ENCODE measurements around the gene MAD2L2. TPM values are rescaled to one million over a fixed set of nuclear protein-coding genes. Genes with fewer than 3 reads are reported as not detected.

The MAD2L2 gene
- total RNA-seq, 2 donors from 2014 or later, result 26.9 to 27.3 TPM

DNA sequence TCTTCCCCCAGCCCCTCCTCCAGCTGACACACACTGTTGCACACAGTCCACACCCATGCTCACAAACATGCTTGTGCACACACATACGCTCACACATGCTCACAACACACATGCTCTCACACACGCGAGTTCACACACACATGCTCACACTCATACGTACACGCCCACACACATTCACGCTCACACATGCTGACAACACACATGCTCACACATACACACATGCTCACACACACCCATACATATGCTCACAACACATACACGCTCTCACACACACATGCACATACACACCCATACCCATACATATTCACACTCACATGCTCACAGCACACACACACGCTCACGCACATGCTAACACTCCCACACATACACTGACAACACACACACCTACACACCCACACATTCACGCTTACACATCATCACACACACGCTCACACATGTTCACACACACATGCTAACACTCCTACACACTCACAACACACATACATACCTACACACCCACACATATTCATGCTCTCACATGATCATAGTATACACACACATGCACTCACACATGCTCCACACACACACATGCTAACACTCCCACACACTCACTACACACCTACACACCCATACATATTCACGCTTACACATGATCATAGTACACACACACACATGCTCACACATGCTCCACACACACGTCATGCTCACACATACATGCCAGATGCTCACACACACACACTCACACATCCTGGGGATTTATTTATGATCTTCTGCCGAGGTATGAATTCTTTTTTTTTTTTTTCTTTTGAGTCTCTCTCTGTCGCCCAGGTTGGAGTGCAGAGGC is 21.2 kb upstream of the MAD2L2 start:
- no peaks in the 10 kb centered on the region for H3K27me3 ChIP-seq (replicated peaks; ENCODE audit: insufficient read depth)
- H3K9me3 ChIP-seq, result no peaks in the 10 kb centered on the region
- H3K36me3 ChIP-seq, result no peaks in the 10 kb centered on the region
- H3K4me3 ChIP-seq, result no peak overlapping the region
- no peak overlapping the region for H3K27ac ChIP-seq
- ATAC-seq (ENCODE audit: insufficient number of reproducible peaks, low FRiP score, low read depth), result no peak
- peaks cover 5 to 13% of the 10 kb centered on the region in 2 donors for H3K4me1 ChIP-seq (ENCODE audit: control insufficient read depth in 1 of 2, low read depth in 2 of 2)
- TF ChIP-seq, protein P1, sequence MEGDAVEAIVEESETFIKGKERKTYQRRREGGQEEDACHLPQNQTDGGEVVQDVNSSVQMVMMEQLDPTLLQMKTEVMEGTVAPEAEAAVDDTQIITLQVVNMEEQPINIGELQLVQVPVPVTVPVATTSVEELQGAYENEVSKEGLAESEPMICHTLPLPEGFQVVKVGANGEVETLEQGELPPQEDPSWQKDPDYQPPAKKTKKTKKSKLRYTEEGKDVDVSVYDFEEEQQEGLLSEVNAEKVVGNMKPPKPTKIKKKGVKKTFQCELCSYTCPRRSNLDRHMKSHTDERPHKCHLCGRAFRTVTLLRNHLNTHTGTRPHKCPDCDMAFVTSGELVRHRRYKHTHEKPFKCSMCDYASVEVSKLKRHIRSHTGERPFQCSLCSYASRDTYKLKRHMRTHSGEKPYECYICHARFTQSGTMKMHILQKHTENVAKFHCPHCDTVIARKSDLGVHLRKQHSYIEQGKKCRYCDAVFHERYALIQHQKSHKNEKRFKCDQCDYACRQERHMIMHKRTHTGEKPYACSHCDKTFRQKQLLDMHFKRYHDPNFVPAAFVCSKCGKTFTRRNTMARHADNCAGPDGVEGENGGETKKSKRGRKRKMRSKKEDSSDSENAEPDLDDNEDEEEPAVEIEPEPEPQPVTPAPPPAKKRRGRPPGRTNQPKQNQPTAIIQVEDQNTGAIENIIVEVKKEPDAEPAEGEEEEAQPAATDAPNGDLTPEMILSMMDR (IDR thresholded peaks at IDR 0.05), result no peak
- no peak for DNase-seq (ENCODE audit: low spot score)

GRCh38 chr1:11701551-11701961 is 20.6 kb upstream of the MAD2L2 start:
- DNase-seq (ENCODE audit: low spot score), result no peak
- no peak for ATAC-seq (ENCODE audit: insufficient number of reproducible peaks, low FRiP score, low read depth)
- no peaks in the 10 kb centered on the region for H3K27me3 ChIP-seq (replicated peaks; ENCODE audit: insufficient read depth)
- no peaks in the 10 kb centered on the region for H3K9me3 ChIP-seq
- H3K27ac ChIP-seq, result no peak overlapping the region
- peaks cover 5 to 13% of the 10 kb centered on the region in 2 donors for H3K4me1 ChIP-seq (ENCODE audit: control insufficient read depth in 1 of 2, low read depth in 2 of 2)
- H3K4me3 ChIP-seq, result peak overlapping the region; percentile 31
- no peaks in the 10 kb centered on the region for H3K36me3 ChIP-seq
- TF ChIP-seq, protein P1 (IDR thresholded peaks at IDR 0.05), result no peak

- Histone ChIP-seq H3K4me3 (peak overlapping the region; percentile 31), H3K27ac (no peak overlapping the region), H3K9me3 (no peaks in the 10 kb centered on the region), H3K27me3 (replicated peaks; ENCODE audit: insufficient read depth) (no peaks in the 10 kb centered on the region), H3K4me1 (ENCODE audit: control insufficient read depth in 1 of 2, low read depth in 2 of 2) (peaks cover 5 to 13% of the 10 kb centered on the region in 2 donors), H3K36me3 (no peaks in the 10 kb centered on the region)
- ATAC-seq (ENCODE audit: insufficient number of reproducible peaks, low FRiP score, low read depth), result no peak
- DNase-seq (ENCODE audit: low spot score), result no peak
- TF ChIP-seq, protein P1 (IDR thresholded peaks at IDR 0.05), result no peak
Observed at GRCh38 chr1:11700601-11701467, 19.9 kb upstream of the MAD2L2 start.

GRCh38 chr1:11697893-11698210 is 16.9 kb upstream of the MAD2L2 start:
- Histone ChIP-seq H3K27me3 (replicated peaks; ENCODE audit: insufficient read depth) (no peaks in the 10 kb centered on the region), H3K9me3 (no peaks in the 10 kb centered on the region), H3K36me3 (no peaks in the 10 kb centered on the region), H3K27ac (no peak overlapping the region), H3K4me3 (no peak overlapping the region), H3K4me1 (ENCODE audit: control insufficient read depth in 1 of 2, low read depth in 2 of 2) (peaks cover 11 to 25% of the 10 kb centered on the region in 2 donors)
- ATAC-seq (ENCODE audit: insufficient number of reproducible peaks, low FRiP score, low read depth), result no peak
- TF ChIP-seq, protein P1 (IDR thresholded peaks at IDR 0.05), result no peak
- DNase-seq (ENCODE audit: low spot score), result no peak

All from thoracic aorta (tissue), 2 donors.